Measurements from ENCODE around the gene TBCK.
"Not testable (repeated sequence)": the region's sequence is repeated elsewhere in the genome, so short reads cannot be mapped to it uniquely, and the experiment has no call there.

TBCK gene

DNA sequence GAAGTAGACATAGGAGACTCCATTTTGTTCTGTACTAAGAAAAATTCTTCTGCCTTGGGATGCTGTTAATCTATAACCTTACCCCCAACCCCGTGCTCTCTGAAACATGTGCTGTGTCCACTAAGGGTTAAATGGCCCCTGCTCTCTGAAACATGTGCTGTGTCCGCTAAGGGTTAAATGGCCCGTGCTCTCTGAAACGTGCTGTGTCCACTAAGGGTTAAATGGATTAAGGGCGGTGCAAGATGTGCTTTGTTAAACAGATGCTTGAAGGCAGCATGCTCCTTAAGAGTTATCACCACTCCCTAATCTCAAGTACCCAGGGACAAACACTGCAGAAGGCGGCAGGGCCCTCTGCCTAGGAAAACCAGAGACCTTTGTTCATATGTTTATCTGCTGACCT lies 5.8 kb upstream of the TBCK start:
- DNase-seq (ENCODE audit: low read depth in 1 of 2, low spot score in 1 of 2) = not testable (repeated sequence)

DNA sequence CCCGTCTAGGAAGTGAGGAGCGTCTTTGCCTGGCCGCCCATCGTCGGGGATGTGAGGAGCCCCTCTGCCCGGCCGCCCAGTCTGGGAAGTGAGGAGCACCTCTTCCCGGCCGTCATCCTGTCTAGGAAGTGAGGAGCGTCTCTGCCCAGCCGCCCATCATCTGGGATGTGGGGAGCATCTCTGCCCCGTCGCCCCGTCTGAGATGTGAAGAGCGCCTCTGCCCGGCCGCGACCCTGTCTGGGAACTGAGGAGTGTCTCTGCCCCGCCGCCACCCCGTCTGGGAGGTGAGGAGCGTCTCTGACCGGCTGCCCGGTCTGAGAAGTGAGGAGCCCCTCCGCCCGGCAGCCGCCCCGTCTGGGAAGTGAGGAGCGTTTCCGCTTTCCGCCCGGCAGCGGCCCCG lies 5.2 kb upstream of the TBCK start:
- DNase-seq (ENCODE audit: low read depth in 1 of 2, low spot score in 1 of 2) = not testable (repeated sequence)

DNA sequence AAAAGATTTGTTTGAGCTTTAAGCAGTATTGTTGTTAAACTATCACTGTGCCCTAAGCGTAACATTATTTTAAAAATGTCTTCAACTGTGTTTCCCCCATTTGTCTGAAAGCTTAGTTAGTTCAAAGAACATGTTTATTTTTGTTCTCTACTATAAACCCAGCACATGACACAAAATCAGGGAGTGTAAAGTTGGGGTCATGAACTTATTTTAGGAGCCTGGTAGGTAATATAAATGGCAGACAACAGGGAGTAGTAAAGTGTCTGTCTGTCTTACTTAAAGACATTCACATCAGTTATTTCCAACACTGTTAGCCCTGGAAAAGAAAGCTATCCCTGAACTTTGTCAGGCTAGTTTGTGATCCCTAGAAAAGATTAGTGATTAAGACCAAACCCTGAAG lies 4.2 kb upstream of the TBCK start:
- DNase-seq (ENCODE audit: low read depth in 1 of 2, low spot score in 1 of 2) = no peak

DNA sequence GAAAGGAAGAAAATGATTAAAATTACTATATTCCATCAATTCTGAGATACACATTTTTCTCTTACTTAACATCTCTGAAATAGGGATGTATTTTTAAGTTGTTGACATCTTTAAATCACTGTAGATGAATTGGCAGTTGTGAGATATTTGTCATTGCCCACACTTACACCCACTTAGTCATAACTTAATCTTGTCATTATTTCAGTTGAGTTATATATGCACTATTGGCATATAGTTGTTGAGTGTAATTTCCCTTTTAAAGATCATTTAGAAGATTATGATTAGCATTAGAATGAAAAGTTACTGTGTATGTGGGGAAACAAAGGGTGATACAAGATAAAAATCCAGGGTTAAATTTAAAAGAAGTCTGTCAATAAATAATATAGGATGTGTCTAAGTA lies 2.5 kb upstream of the TBCK start:
- no peak for DNase-seq (ENCODE audit: low read depth in 1 of 2, low spot score in 1 of 2)

DNA sequence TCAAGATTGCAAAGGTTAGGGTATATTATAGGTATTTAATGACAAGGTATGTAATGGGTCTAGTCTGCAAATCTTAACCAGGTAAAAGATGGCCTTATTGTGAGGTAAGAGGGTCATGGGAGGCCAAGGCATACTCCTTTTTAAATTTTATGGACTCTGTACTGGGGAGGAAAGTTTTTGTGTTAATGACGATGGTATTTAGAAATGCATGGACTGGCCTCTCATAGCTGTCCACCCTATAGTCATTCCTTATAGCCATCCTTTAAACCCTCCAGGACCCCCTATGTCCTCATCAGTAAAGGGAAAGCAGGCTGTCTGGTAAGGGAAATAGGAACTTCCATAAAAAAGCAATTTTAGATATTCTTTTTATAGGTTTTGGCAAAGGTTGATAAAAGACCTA lies 1.8 kb upstream of the TBCK start:
- no peak for DNase-seq (ENCODE audit: low read depth in 1 of 2, low spot score in 1 of 2)

DNA sequence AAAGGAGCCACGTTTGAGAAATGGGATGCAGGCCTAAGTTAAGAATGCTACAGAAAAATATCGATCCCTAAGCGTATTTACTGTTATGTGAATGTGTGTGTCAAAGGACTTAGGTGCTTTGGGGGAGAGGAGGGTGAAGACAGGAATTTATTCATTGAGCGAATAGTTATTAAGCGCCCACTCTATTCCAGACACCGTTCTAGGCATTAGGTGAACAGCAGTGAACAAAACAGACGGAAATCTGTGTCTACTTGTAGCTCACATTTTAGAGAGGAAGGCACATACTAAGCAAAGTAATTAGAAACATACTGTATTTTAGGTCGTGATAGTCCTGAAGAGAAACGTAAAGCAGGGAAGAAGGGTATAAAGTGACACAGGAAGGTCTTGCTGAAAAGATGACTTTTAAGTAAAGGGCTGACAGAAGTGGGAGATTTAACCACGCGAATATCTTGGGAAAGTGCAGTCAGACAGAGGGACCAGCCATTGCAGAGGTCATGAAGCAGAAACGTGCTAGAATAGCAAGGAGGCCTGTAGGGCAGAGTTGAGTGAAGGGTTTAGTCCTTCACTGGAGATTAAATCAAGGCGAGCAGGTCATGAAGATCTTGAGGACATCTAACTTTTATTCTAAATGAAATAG lies 882 bp upstream of the TBCK start:
- DNase-seq (ENCODE audit: low read depth in 1 of 2, low spot score in 1 of 2) = no peak

DNA sequence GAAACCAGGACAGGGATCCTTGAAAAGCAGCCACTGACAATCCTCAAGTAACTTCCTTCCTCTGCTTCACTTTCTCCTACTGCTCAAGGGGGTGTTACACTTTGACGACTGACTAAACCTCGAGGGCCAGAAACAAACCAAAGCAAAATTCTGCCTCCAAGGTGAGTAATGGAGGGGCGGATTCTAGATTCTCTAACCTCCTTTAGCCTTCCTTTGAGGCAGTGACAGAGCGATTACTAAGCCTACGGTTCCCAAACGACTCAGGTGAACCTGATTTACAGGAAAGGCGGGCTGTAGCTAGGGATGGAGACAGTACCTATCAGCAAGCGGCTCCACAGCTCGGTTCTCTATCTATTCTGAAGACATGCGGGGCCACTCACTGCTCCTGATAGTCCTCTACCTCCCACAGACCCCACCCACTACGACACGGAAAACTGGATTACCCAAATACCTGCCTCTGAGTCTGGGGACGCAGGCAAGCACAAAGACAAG lies 487 bp downstream of the TBCK start:
- DNase-seq (ENCODE audit: low read depth in 1 of 2, low spot score in 1 of 2) = no peak

DNA sequence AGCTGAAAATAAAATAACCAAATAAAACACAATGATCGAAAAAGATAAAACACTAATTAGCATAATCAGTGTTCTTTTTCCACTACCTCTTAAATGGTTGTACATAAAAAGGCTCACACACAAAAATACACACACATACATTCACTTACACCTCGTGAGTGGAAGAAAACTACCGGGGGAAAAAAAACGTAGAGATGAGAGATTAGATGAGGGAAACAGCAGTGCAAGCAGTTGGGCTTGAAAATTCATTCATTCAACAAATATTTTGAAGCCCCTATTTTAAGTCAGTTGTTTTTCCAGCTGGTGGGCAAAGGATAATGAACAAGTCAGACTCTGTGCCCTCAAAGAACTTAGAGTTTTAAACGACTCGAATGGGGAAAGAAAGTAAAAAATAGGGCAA lies 1.0 kb downstream of the TBCK start:
- DNase-seq (ENCODE audit: low read depth in 1 of 2, low spot score in 1 of 2) = no peak

DNA sequence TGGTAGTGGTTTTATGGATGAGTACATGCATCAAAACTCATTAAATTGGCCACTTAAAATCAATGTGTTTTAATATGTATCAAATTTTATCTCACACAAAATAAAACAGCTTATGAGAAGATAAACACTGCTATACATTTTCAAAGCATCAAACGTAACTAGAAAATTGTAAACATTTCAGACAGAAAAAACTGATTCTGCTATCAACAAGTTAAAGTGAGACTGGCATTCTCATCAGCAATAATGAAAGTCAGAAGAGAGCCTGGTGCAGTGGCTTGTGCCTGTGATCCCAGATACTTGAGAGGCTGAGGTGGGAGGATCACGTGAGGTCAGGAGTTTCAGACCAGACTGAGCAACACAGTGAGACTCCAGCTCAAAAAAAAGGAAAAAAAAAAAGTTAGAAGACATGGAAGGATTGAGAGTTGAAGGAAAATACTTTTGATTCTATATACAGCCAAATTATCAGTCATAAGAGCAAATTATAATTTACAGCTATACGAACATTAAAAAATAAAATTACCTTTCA lies 2.9 kb downstream of the TBCK start:
- no peak for DNase-seq (ENCODE audit: low read depth in 1 of 2, low spot score in 1 of 2)

DNA sequence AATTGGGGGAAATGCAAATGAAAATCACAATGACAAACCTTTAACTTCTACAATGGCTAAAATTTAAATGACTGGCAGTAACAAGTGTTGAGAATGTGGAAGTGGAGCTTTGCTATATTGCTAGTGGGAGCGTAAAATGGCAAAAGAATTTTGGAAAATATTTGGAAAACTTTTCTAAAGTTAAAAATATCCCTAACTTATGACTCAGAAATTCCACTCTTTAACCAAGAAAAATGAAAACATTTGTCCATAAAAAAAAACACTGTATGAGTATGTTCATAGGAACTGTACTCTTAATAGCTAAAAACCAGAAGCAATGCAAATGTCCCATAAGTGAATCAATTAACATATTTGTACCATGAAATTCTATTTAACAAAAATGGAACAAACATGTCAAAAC lies 3.6 kb downstream of the TBCK start:
- DNase-seq (ENCODE audit: low read depth in 1 of 2, low spot score in 1 of 2) = no peak

DNA sequence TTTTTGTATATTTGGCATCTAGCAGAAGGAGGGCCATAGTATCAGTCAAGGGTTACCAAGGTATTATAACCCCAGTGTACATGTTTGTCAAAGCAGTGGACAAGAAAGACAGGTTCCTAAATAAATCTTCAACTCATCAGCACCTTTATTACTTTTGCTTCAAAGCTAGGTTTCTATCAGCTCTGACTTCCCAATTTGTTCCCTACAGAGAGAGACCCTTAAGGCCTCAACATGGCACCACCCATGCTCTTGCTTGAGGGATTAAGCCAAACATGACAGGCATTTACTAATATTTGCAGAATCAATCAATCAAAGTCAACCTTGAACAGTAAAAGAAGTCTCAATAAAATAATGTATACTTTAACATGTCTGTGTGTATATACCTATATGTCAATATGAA lies 9.4 kb downstream of the TBCK start:
- DNase-seq (ENCODE audit: low read depth in 1 of 2, low spot score in 1 of 2) = no peak

DNA sequence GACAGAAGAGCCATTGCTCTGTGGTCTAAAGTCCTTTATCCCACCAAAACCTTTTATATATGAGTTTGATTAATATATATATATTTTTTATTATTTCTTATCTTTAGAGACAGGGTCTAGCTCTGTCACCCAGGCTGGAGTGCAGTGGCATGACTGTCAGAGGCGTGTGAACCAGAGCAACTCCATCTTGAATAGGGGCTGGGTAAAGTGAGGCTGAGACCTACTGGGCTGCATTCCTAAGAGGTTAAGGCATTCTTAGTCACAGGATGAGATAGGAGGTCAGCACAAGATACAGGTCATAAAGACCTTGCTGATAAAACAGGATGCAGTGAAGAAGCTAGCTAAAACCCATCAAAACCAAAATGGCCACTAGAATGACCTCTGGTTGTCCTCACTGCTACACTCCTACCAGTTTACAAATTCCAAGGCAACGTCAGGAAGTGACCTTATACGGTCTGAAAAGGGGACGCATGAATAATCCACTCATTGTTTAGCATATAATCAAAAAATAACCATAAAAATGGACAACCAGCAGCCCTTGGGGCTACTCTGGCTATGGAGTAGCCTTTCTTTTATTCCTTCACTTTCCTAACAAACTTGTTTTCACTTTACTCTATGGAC lies 10.5 kb downstream of the TBCK start:
- no peak for DNase-seq (ENCODE audit: low read depth in 1 of 2, low spot score in 1 of 2)

DNA sequence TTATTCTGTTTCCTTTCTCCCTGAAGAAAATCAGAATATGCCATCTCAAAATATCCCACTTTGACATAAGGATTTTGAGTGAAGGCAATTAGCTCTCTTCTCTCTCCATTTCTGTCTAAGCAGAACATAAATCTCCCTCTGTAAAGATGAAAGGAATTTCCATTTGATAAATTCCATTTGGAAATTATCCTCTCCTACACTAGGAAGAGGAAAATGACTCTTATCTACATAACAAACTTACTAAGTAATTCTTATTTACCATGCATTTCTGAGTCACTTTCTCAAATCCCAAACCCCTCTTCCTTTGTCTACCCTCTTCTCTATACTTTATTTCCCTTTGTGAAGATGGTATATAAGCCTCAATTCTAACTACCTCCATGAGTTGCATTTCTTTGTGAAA lies 11.4 kb downstream of the TBCK start:
- DNase-seq (ENCODE audit: low read depth in 1 of 2, low spot score in 1 of 2) = no peak

DNA sequence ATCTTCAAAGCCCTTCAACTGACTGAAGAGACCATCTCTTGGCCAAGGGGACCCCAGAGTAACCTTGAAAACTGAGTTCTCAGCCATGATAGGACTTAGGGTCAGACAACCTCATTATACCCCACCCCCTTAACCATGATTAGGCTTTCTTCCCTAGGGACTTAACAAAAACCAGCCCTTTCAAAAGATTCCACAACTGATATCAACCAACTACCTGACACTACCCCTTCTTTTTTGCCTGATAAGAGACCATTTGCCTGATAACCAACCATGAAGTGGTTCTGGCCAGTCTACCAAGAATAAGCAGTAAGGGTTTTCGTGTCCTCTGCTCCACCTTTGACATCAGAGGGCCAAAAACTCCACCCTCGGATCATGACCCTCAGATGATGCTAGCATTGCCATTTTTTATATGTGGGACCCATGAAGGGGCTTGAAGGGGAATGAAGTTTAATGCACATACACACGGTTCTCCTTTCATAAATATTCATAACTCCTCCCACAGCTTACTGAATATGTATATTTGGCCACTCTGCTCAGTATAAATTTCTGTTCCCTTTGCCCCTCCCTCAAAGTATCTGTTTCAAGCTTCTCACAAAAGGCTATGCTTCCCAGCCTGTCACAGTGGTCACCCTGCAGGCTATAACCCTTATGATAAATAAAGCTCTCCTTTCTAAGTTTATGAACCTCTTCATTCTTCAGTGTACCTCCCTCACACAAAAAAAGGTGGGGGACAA lies 12.3 kb downstream of the TBCK start:
- no peak for DNase-seq (ENCODE audit: low read depth in 1 of 2, low spot score in 1 of 2)

DNA sequence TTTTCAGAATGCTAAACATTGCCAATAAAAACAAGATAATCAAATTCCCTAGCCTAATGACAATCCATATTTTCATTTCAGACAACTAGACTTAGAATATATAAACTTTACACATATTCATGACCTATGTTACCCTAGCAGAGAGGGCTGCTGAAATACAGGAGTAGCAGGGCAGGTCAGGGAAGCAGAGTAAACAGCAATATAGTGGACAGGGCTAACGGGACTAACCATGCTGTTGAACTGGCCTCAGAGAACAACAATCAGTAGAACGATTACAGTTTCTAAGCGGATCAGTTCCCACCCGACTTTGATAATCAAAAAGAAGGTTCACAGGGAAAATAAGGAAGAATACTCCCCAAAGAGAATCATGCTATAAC lies 14.0 kb downstream of the TBCK start:
- no peak for DNase-seq (ENCODE audit: low read depth in 1 of 2, low spot score in 1 of 2)

DNA sequence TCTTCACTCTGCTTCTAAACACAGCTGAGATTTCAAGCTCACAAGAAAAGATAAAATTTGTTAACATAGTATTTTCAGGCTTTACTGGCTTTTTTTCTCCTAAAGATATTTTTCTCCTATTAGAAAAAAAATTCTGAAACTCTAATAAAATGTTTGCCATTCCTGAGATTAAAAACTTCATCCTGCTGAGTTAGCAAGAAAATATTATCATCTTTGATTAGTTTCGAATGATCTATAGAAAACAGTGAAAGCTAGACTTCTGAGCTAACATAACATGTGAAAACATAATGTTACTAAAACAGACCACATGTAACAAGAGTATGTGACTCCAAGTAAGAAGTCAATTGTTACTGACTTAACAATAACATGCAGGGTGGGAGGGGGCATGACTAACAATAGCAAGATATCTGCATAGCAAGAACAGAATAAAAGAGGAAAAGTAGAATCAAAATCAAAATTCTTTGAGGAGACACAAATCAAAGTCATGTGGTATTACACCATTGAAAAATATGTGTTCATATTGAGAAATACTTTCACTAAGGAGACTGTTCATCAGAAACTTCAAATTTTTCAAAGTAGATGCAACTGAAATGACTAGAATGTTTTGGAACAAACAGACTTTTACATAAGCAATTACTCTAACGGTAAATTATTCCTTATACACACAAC lies 14.5 kb downstream of the TBCK start:
- DNase-seq (ENCODE audit: low read depth in 1 of 2, low spot score in 1 of 2) = no peak

DNA sequence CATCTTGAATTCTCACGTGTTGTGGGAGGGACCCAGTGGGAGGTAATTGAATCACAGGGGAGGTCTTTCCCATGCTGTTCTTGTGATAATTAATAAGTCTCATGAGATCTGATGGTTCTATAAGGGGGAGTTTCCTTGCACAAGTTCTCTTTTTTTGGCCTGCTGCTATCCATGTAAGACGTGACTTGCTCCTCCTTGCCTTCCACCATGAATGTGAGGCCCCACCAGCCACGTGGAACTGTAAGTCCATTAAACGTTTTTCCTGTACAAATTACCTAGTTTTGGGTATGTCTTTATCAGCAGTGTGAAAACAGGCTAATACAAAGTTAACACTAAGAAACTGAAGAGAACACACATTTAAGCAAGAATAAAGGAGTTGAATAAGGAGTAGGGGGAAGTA lies 16.0 kb downstream of the TBCK start:
- no peak for DNase-seq (ENCODE audit: low read depth in 1 of 2, low spot score in 1 of 2)

DNA sequence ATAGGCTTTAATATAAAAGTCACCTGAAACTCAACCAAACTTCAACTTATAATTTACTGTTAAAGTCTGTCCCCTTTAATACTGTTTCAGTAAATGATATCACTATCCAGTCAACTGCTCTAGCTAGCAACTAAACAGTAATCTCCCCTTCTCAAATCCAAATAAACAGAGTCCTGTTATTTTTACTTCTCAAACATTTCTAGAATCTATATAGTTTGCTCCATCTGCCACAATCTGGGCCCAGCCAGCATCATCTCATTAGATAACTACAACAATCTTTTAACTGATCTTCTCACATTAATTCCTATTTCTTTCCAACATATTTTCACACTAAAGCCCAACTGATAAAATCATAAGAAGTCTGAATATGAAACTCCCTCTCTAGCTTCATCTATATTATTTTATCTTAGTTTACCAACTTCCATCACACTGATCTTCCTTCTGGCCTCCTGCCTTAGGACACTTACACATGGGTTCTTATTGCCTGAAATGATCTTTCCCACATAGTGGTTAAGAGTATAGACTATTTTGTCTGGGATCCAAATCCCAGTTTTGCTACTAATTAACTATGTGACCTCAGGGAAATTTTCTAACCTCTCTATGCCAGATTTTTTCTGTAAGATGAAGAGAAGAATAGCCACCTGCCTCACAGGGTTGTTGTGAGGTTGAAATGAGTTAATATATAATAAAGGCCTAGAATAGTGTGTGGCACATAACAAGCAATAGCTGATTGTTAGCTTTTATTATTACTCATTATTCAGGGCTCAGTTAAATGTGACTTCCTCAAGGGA lies 18.6 kb downstream of the TBCK start:
- DNase-seq (ENCODE audit: low read depth in 1 of 2, low spot score in 1 of 2) = no peak

DNA sequence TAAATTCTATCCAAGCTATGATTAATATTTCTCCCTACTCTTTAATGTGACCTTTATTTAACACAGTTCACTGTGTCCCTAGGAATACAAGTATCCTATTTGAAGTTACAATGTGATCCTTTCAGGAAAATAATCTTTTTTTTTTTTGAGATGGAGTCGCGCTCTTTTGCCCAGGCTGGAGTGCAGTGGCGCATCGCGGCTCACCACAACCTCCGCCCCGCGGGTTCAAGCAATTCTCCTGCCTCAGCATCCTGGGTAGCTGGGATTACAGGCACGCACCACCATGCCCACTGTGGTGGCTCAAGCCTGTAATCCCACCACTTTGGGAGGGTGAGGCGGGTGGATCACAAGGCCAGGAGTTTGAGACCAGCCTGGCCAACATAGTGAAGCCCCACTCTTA lies 21.9 kb downstream of the TBCK start:
- no peak for DNase-seq (ENCODE audit: low read depth in 1 of 2, low spot score in 1 of 2)

DNA sequence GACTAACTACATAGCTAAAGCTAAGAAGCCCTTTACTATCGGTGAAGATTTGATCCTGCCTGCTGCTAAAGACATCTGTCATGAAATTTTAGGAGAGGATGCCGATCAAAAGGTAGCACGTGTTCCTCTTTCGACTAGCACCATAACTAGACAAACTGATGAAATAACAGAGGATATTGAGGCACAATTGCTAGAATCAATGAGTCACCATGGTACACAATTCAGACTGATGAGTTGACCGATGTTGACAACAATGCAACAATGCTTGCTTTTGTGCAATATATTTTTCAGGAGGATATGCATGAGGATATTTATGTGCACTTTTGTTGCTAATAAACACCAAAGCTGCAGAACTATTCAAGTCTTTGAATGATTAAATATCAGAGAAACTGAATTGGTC lies 24.3 kb downstream of the TBCK start:
- no peak for DNase-seq (ENCODE audit: low read depth in 1 of 2, low spot score in 1 of 2)

DNA sequence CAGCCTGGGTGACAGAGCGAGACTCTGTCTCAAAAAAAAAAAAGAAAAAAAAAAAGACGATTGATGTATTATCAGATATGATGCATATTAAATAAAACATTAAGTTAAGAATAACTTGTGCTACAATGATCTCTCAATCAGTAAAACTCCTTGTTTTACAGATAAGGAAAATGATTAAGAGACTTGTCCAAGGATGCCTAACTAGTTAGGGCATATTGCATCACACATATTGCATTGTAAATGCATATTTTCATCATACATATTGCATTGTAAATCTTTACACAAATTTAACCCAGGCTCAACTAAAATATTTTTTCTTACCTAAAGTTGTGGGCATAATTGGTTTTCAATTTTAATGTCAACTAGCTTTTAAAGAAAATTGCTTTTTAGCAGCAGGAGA lies 26.3 kb downstream of the TBCK start:
- DNase-seq (ENCODE audit: low read depth in 1 of 2, low spot score in 1 of 2) = no peak

All from activated T-helper 1 cell treated with anti-CD3 and anti-CD28 coated beads, Interleukin-2, amount 50 U/mL, for 16 hours (primary cell).